ENCODE data around the gene RND3. TPM values are rescaled to one million over a fixed set of nuclear protein-coding genes. Genes with fewer than 3 reads are reported as not detected.
A peak's percentile ranks its signal among the peaks of the same experiment; 100 is the strongest.

RND3 gene
- total RNA-seq, 1 donor from 2014 or later = 32.6 TPM

DNA sequence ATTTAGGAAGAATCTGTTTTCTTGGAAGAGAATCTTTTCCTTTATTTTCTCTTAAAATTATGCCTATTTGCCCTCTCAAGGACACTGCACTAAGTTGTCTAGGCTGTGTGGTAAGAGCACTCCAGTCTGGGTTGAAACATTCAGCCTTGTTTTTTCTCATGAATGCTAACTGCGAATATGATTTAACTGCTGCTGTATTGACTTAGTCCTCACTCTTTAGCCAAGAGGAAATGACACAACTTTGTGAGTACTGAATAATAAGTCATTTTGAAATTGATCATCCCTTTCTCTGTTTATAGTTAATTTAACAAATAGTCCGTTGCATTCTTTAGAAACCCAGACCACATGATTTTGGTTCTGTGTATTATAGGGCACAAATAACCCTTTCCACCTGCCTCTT lies 4.5 kb upstream of the RND3 start:
- TF ChIP-seq, protein P1, sequence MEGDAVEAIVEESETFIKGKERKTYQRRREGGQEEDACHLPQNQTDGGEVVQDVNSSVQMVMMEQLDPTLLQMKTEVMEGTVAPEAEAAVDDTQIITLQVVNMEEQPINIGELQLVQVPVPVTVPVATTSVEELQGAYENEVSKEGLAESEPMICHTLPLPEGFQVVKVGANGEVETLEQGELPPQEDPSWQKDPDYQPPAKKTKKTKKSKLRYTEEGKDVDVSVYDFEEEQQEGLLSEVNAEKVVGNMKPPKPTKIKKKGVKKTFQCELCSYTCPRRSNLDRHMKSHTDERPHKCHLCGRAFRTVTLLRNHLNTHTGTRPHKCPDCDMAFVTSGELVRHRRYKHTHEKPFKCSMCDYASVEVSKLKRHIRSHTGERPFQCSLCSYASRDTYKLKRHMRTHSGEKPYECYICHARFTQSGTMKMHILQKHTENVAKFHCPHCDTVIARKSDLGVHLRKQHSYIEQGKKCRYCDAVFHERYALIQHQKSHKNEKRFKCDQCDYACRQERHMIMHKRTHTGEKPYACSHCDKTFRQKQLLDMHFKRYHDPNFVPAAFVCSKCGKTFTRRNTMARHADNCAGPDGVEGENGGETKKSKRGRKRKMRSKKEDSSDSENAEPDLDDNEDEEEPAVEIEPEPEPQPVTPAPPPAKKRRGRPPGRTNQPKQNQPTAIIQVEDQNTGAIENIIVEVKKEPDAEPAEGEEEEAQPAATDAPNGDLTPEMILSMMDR (IDR thresholded peaks at IDR 0.05) = no peak
- no peak overlapping the region for H3K4me3 ChIP-seq

GRCh38 chr2:150491430-150491829 lies 4.0 kb upstream of the RND3 start:
- no peaks in the 10 kb centered on the region for H3K9me3 ChIP-seq
- TF ChIP-seq, protein P1 (IDR thresholded peaks at IDR 0.05) = no peak
- no peaks in the 10 kb centered on the region for H3K4me1 ChIP-seq
- H3K36me3 ChIP-seq = no peaks in the 10 kb centered on the region
- H3K4me3 ChIP-seq = no peak overlapping the region
- intact Hi-C loops (cut with DNase I) = loop anchor here (10.0 kb wide), 1 partner anchor 897 kb away; no protein-coding TSS in a partner anchor
- no peaks in the 10 kb centered on the region for H3K27me3 ChIP-seq
- H3K27ac ChIP-seq = no peak overlapping the region
- DNase-seq = no peak
- no peak for ATAC-seq

More for the DNA sequence above, 4.5 kb upstream of the RND3 start:
- Histone ChIP-seq H3K4me1 (no peaks in the 10 kb centered on the region), H3K36me3 (no peaks in the 10 kb centered on the region), H3K27me3 (no peaks in the 10 kb centered on the region), H3K9me3 (no peaks in the 10 kb centered on the region), H3K27ac (no peak overlapping the region)
- ATAC-seq (no peak), DNase-seq (no peak)
- intact Hi-C loops (cut with DNase I) = loop anchor here (10.0 kb wide), 1 partner anchor 897 kb away; no protein-coding TSS in a partner anchor

GRCh38 chr2:150490466-150490865 lies 3.0 kb upstream of the RND3 start:
- Histone ChIP-seq H3K4me1 (no peaks in the 10 kb centered on the region), H3K27me3 (no peaks in the 10 kb centered on the region), H3K27ac (no peak overlapping the region), H3K4me3 (no peak overlapping the region), H3K9me3 (no peaks in the 10 kb centered on the region), H3K36me3 (no peaks in the 10 kb centered on the region)
- ATAC-seq (no peak), DNase-seq (no peak)
- intact Hi-C loops (cut with DNase I) = loop anchor here (10.0 kb wide), 1 partner anchor 896 kb away; no protein-coding TSS in a partner anchor
- TF ChIP-seq, protein P1 (IDR thresholded peaks at IDR 0.05) = no peak

DNA sequence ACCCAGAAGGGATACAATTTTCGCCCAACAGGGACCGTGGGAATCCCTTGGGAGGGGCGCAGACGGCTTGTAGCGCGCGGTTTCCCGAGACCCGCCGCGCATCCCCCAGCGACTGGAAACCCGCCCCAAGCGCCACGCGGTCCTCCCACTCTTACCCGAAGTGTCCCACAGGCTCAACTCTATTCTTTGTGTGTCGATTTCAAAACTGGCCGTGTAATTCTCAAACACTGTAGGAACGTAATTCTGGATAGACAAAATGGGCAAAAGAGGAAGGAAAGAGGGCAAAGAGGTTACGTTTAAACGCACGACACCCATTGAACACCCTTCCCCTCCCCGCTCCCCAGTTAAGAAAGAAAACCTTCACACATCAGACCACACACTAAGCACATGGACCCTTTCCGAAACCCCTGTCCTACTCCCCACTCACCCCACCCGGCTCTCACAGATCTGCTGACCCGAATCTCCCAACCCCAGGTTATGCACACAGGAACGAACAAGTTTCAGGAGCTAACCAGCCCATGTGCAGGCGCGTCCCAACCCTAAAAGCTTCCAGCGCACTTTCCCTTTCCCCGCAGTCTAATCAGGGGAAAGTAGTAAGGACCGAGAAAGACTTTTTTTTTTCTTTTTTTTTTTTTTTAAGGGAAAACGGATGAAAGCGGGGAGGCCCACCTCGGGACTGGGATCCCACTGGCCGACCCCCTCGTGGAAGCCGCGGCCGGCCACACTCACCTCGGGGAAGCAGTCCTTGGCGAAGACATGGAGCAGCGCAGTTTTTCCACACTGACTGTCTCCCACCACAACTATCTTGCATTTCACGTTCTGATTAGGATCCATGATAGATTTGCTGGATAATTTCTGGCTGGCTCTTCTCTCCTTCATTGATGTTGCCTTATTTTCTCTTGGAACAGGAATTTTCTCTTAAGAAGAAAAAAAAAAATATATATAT lies 655 bp downstream of the RND3 start:
- intact Hi-C loops (cut with DNase I) = no loop called here
- H3K4me3 ChIP-seq = peak overlapping the region; percentile 68
- ATAC-seq (peak; percentile 8), DNase-seq (no peak)
- peak overlapping the region; percentile 87 for H3K27ac ChIP-seq
- H3K9me3 ChIP-seq = no peaks in the 10 kb centered on the region
- no peaks in the 10 kb centered on the region for H3K27me3 ChIP-seq
- no peaks in the 10 kb centered on the region for H3K36me3 ChIP-seq
- H3K4me1 ChIP-seq = no peaks in the 10 kb centered on the region
- TF ChIP-seq, protein P1 (IDR thresholded peaks at IDR 0.05) = no peak

DNA sequence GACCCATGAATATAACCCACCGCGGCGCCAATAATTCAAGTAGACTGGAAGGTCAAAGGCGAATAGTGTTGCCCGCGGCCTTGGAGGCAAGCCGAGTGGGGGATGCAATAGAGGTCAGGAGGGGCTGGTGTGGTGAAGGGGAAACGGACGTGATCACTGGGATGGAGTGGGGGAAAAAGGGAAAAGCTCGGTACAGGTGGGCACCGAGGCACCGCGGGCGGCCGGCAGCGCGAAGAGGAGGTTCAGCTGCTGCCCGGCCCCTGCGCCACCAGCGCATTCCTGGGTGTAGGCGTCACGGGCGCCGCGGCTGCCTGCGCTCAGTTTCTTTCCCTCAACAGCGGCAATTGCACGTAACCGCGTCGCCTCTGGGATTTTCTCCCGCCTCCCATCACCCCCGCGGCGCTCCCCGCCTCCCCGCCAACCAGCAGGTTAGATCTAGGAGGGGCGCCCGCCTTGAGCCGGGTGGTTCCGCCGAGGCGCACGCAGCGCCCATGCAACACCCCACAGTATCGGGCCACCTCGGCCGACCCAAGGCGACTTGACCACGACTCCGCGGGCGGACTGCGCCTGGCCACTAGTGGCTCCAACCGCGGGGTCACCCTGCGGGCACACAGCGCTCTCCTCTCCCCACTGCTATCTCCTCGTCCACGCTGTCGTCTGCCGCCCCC lies 1.5 kb downstream of the RND3 start:
- peak; percentile 84 for DNase-seq
- TF ChIP-seq, protein P1 (IDR thresholded peaks at IDR 0.05) = no peak
- Histone ChIP-seq H3K27me3 (no peaks in the 10 kb centered on the region), H3K27ac (peak overlapping the region; percentile 87), H3K4me3 (peak overlapping the region; percentile 68), H3K36me3 (no peaks in the 10 kb centered on the region), H3K9me3 (no peaks in the 10 kb centered on the region), H3K4me1 (no peaks in the 10 kb centered on the region)
- peak; percentile 79 for ATAC-seq
- intact Hi-C loops (cut with DNase I) = no loop called here
